EL (cell line): ENCODE measurements around the gene KLC1.
"Not testable (repeated sequence)": the region's sequence is repeated elsewhere in the genome, so short reads cannot be mapped to it uniquely, and the experiment has no call there.

Source experiments
- DNase-seq: peaks from one replicate; pipeline ENCODE4 v3.0.0-alpha.2; 2016

Gene KLC1

GRCh38 chr14:103628684-103629502 lies at the start of gene KLC1:
Gene KLC1 (plus strand): TSS chr14:103629211. CDS start chr14:103654565, 25,354 bp downstream.
- DNase-seq: peak; percentile 76

GRCh38 chr14:103581206-103581605 lies 47.8 kb upstream of the KLC1 start:
- no peak for DNase-seq

GRCh38 chr14:103581954-103582703 lies 46.9 kb upstream of the KLC1 start:
- no peak for DNase-seq

DNA sequence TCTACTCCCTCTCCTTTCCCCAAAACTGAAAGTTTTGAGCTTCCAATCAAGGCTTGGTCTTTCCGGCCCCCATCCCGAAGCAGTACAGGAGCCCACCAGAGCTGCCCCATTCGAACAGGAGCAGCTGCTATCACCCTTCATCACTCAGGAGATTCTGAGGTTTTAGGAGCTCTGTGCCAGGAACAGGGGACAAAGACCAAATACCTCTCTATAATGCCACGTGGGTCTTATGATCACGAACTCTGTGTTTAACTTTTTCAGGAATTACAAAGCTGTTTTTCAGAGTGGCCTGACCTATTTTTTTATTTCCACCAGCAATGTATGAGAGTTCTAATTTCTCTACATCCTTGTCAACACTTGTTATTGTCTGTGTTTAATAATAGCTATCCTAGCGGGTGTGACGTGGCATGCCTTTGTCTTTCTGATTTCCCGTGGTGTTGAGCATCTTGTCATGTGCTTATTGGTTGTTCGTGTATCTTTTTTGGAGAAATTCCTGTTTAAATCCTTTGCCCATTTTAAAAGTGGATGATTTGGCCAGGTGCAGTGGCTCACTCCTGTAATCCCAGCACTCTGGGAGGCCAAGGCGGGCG lies 44.6 kb upstream of the KLC1 start:
- no peak for DNase-seq

- DNase-seq: no peak
These were observed 35.4 kb upstream of the KLC1 start for GRCh38 chr14:103593577-103593976.

DNA sequence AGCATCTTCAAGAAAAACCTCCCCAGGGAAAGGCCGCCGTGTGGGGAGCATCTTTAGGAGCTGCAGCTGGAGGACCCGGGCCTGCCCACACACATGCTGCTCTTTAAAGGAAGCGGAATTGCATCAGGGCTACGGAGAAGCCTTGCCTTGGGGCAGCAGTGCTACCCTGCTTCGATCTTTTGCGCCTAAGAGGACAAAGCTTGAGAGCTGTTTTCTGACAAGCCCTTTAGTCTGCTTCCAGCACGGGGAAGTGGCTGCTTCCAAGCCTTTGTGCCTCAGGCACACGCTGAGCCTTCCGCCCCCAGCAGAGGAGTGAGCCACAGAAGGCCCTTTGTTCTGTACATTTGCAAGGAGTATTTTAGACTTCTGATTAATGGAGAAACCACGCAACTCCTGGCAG lies 34.7 kb upstream of the KLC1 start:
- peak; percentile 80 for DNase-seq

DNA sequence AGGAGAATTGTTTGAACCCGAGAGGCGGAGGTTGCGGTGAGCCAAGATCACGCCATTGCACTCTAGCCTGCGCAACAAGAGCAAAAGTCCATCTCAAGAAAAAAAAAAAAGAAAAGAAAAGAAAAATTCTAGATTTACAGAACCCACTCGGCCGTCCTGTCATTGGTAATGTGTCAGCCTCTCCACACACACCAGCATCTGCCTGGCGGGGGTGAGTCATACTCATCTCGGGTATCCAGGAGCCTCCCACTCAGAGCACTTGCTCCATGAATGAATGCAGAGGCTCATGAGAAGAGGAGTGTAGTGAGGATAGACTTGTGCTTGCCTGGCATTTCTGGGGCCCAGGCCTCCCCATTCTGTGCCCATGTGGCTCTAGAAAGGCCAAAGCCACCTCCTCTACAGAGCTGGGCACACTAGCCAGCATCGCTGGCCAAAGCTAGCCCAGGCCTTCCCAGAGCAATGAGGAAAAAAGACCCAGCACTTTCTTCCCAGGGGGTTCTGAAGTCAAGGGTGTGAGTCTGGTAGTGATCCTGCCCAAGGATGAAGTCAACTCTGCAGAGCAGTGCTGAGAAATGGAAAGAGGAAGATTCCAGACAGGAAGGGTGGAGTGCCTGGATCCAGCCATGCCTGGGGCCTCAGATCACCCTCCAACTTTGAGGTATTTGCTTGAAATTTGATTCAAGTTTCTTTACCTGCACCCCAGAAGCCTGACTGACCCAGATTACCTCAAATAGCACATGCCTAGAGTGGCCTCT lies 31.2 kb upstream of the KLC1 start:
- DNase-seq: peak; percentile 91

DNA sequence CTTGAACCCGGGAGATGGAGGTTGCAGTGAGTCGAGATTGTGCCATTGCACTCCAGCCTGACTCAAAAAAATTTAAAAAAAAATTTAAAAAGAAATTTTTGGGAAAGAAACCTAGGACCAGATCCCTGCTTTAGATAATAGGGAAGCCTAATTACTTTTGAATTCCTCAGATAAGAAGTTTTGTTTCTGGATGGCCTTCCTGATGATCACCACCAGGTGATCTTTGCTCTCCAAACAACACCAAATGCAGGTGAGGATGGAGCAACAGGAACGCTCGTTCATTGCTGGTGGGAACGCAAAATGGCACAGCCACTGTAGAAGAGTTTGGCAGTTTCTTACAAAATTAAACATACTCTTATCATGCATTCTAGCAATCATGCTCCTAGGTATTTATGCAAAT lies 28.5 kb upstream of the KLC1 start:
- no peak for DNase-seq

DNA sequence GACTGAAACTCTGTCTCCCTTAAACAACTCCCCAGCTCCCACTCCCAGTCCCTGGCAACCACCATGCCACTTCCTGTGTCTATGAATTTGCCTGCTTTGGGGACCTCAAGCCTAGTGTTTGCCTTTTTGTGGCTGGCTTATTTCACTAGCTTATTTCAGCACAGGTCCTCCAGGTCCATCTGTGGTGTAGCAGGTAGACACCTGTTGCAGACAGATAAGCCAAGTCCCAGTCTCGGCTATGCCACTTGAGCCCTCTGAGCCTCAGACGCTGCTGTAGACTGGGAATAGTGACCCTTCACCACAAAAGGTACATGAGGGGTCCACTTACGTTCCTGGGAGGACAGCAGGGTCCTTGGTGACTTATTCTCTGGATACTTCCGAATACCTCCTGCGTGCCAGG lies 24.4 kb upstream of the KLC1 start:
- no peak for DNase-seq

GRCh38 chr14:103606963-103607668 lies 21.9 kb upstream of the KLC1 start:
- DNase-seq: peak; percentile 91

- no peak for DNase-seq
These were observed 21.2 kb upstream of the KLC1 start for GRCh38 chr14:103607822-103608221.

DNA sequence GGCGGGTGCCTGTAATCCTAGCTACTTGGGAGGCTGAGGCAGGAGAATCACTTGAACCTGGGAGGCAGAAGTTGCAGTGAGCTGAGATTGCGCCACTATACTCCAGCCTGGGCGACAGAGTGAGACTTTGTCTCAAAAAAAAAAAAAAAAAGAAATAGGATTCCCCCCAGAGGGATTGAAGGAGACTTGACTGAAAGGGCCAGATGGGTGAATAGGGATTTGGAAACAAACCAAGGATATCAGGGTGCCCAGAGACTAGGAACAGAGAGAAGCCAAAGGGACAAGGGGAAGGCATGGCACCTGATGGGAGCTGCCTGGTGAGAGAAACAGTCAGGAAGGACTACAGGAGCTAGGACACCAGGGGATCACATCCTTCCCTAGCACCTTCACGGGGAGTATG lies 19.9 kb upstream of the KLC1 start:
- DNase-seq: not testable (repeated sequence)

DNA sequence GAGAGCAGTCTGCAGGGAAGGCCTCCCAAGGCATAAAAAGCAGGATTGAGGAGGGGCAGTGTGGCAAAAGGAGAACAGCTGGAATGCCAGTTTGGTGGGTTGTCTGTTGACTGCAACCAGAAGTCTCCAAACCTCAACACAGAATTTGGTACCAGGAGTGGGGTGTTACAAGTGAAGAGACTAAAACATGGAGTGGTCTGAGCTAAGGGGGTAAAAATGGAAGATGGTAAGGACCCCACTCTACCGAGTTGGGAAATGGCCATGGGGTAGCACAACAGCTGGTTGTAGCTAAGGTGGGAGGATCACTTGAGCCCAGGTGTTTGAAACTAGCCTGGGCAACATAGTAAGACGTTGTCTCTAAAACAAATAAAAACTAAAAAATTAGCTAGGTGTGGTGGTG lies 17.8 kb upstream of the KLC1 start:
- no peak for DNase-seq

GRCh38 chr14:103613517-103613916 lies 15.5 kb upstream of the KLC1 start:
- no peak for DNase-seq

DNA sequence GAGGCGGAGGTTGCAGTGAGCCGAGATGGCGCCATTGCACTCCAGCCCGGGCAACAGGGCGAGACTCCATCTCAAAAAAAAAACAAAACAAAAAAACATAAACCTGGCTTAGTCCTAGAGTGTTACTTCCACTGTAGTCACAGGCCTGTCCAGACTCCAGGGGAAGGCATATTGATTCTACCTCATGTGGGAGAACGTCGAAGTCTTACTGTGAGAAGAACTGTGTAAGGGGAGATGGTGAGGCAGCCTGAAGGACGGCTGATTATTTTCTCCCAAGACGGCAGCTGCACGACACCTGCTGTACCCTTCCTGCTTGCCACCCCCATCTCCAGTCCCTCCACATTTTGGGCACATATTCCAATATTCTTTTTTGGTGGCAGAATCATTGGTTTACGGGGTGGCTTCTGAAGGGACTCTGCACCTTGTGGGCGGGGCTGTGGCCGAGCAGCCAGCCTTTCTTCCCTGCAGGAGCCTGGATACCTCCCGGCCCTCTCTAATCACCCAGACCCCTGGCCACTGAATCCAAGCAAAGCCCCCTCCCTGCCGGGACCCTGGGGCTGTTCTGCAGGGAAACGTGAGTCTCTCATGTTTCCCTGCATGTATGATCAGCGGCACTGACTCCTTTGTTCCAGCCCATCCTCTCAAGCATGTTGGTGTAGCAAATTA lies 12.2 kb upstream of the KLC1 start:
- DNase-seq: no peak

DNA sequence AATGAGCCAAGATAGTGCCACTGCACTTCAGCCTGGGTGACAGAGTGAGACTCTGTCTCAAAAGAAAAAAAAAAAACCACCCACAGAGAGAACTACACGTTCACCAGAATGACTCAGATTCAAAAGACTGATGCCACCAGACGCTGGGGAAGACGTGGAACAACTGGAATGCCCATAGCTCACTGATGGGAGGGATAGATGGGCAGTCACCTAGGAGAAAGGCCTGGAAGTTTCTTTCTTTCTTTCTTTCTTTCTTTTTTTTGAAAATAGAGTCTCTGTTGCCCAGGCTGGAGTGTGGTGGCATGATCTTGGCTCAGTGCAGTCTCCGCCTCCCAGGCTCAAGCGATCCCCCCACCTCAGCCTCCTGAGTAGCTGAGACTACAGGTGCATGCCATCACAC lies 10.0 kb upstream of the KLC1 start:
- DNase-seq: peak; percentile 59

GRCh38 chr14:103621860-103622259 lies 7.2 kb upstream of the KLC1 start:
- no peak for DNase-seq

DNA sequence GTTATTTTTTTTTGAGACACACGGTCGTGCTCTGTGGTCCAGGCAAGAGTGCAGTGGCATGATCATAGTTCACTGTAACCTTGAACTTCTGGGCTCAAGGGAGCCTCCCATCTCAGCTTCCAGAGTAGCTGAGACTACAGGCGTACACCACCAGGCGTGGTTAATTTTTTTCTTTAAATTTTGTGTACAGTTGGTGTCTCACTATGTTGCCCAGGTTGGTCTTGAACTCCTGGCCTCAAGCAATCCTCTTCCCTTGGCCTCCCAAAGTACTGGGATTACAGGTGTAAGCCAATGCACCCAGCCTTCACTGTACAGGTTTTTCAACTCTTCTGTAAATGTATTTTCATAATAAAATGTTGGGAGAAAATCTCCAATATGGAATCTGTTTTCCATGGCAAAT lies 5.7 kb upstream of the KLC1 start:
- no peak for DNase-seq

GRCh38 chr14:103623883-103624482 lies 5.0 kb upstream of the KLC1 start:
- DNase-seq: no peak

GRCh38 chr14:103624860-103625259 lies 4.2 kb upstream of the KLC1 start:
- peak; percentile 86 for DNase-seq

- no peak for DNase-seq
These were observed 3.5 kb upstream of the KLC1 start for GRCh38 chr14:103625356-103626095.
